ELF-1 (cell line): ENCODE results near the gene MFN1.
"Not testable (repeated sequence)": the region's sequence is repeated elsewhere in the genome, so short reads cannot be mapped to it uniquely, and the experiment has no call there.

Source experiments
- DNase-seq: peaks from one replicate; pipeline ENCODE4 v3.0.0-alpha.2; 2016; ENCODE audit warnings: low read depth, low spot score

MFN1 gene

GRCh38 chr3:179347345-179348194 is at the start of gene MFN1:
Gene MFN1 (plus strand): TSS chr3:179347709. CDS start chr3:179348852, 1,143 bp downstream.
- peak; percentile 97 for DNase-seq

DNA sequence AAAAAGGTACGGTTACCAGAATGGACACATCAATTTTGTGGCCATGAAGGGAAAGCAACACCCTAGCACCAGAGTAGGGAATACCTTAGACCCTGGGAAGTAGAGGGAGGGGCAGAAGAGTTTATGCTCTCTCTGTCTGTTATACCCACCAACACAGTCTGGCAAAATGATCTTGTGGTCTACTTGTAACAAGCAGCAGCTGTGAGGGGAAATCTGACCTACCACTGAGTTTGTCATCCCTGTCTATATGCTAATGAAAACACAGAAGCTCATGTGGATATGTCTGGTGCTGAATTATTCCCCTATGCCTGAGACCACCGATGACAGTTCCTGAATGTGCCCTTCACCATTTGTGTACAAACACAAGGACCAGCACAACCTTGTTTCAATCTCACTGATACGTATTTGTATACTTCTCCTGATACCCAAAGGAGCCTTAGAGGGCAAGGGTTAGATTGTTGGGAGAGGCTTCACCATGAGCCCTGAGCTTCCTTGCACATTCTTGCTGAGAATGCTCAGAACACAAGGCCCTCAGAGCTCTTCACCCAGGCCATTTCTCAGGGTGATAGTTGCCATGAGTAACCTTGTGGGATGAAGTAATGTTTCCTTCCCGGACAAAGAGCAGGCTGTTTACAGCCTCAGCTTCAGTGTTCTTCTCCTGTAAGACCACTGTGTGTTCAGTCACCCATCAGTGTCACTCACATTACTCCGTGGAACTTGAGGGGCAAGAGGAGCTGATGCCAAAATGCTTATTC is 49.4 kb upstream of the MFN1 start:
- no peak for DNase-seq

GRCh38 chr3:179299316-179299715 is 48.2 kb upstream of the MFN1 start:
- no peak for DNase-seq

DNA sequence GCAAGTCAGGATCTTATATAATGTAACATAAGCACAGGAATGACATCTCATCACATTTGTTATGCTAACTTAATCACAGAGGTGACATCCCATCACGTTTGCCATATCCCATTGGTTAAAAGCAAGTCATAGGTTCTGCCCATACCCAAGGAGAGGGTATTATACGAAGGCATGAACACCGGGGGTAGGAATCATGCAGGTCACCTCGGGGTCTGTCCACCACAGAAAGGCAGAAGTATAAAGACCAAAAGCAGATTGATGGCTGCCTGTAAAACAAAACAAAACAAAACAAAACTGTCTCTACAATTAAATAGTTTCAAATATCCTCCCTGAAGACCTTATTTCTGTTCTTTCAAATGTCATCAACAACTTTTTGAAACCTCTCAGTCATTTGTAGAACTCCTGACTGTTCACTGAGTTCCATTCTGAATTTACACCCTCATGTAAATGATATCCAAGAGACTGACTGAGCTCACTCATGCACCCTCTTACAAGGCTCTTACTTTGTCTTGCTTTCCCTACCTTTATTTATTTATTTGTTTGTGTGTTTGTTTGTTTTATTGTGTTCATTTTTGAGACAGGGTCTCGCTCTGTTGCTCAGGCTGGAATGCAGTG is 47.4 kb upstream of the MFN1 start:
- DNase-seq, result no peak

GRCh38 chr3:179301645-179302044 is 45.9 kb upstream of the MFN1 start:
- no peak for DNase-seq

DNA sequence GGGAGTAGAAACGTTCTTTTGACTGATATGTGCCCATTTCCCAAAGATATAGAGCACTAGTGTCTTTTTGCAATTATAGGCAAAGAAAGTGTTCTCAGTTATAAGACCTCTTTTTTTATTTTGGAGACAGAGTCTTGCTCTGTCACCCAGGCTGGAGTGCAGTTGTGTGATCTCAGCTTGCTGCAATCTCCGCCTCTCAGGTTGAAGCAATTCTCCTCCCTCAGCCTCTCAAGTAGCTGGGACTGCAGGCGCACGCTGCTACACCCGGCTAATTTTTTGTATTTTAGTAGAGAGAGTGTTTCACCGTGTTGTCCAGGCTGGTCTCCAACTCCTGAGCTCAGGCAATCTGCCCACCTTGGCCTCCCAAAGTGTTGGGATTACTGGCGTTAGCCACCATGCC is 45.4 kb upstream of the MFN1 start:
- no peak for DNase-seq

GRCh38 chr3:179304605-179305004 is 42.9 kb upstream of the MFN1 start:
- no peak for DNase-seq

DNA sequence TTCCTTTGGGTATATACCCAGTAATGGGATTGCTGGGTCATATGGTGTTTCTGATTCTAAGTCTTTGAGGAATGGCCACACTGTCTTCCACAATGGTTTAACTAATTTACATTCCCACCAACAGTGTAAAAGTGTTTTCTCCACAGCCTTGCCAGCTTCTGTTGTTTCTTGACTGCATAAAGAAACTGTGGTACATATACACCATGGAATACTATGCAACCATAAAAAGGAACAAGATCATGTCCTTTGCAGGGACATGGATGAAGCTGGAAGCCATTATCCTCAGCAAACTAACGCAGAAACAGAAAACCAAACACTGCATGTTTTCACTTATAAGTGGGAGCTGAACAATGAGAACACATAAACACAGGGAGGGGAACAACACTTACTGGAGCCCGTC is 40.1 kb upstream of the MFN1 start:
- DNase-seq, result not testable (repeated sequence)

DNA sequence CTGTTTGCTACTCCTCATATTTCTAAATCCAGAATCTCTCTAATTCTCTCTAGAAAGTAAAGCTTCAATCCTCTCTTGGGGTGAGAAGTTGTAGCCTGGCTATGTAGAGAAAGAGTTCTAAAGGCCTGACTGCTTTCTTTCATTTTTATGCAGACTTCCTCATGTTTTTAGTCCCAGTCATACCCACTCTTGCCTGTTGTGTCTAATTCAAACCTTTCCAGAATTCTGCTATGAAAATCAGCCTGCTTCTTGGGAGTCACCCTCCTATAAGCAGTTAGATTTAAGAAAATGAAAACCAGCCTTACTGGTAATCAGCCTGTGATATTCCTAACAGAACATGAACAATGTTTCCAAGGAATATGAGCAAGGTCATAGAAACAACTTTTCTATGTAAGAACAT is 39.5 kb upstream of the MFN1 start:
- no peak for DNase-seq

- DNase-seq, result no peak
Observed at GRCh38 chr3:179309225-179310078, 38.1 kb upstream of the MFN1 start.

DNA sequence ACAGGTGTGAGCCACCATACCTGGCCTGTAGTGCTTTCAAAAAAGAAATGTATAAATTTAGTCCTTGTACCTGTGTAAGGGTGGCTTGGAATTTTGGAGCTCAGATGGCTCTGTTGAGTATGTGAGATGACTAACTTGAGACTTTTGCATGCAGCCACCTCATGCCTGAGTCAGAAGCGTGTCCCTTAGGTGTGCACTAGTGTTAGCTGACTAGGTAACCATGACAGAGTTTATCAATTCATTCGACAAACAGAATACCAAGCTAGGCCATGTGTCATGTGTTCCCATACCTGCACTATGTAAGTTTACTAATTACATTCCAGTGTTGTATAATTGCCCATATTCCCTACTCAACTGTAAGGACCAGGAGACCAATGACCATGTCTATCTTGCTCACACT is 28.6 kb upstream of the MFN1 start:
- no peak for DNase-seq

GRCh38 chr3:179321668-179322285 is 25.7 kb upstream of the MFN1 start:
- DNase-seq, result peak; percentile 21

DNA sequence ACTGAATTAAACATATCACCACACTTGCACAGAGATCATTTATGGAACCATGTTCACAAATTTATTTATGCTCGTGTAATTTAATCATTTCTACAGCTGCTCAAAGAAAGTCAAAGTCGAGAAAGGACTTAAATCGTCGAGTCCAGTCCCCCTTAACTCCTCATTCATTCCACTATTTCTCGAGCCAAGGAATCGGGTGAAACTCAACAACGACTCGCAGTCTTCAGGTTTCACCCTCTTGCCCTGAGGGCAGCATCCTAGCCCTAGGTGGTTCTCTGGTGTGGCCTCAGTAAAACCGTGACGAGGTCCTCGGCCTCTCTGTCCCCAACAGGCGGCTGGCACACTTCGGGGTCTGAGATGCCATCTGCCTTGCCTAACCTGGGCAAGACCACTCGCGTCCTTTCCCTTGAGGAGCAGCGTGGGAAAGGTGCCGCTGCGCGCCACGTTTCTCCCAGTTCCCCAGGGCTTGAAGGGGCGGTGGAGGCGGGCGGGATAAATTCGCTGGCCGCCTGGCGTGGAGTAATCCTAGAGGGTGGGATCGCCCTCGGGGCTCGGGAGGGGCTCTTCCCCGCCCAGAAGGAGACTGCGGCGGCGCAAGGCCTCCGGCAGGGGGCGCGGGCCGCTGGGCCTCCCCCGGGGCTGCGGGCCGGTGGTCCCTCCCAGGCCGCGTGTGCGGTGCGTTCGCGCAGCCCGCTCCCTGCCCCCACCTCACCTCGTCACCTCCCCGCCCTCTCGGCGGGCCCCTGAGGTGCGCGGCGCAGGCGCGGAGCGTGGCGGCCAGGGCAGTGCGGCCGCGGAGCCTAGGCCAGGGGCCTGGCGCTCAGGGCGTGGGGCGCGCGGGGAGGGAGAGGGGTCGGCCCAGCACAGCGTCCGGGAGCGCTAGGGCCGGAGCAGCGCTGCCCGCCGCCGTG is 25.0 kb upstream of the MFN1 start, which contains the start of gene ZNF639:
Gene ZNF639 (plus strand): TSS at position 746 of the 911 bp plus-strand sequence. CDS start 5,263 bp downstream, outside the sequence.
- DNase-seq, result peak; percentile 94

DNA sequence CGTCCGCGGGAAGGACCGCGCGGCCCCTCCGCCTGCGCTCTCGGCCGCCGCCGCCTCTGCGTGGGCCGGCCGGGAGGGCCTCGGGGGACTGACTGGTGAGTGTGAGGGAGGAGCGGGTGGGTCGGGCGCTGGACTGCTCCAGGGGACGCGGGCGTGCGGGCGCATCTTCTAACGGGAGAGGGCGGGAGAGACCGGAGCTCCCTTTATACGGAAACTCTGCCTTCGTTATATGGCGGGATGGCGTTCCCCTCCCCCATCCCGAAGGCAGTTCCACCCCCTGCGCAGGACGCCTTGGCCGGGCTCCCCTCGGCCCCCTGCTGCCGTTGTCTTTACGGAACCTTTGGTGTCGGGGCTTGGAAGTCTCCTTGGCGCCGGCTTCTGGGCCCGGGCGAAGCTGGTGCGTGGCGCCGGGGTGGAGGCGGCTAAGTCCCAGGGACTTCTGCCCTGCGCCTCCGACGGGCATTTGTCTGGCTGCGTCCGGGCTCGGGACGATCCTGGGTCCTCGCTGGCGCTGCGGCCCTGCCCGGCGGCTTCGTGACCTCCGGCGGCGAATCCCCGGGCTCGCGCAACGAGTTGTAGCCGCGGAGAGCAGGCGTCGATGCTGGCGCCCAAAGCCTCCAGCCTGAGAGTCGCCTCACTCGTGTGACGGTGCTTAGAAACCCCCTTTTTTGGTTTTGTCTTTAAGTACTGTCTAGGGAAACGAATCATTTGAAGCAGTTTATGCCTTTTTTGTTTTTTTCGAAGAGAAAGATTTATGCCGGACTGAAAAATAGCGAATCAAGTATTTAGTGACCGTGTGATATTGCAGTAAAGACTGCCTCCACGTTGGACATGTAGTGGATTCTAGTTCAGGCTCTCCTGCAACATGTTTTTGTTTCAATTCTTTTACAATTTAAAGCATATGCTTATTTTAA is 24.1 kb upstream of the MFN1 start:
- peak; percentile 78 for DNase-seq

DNA sequence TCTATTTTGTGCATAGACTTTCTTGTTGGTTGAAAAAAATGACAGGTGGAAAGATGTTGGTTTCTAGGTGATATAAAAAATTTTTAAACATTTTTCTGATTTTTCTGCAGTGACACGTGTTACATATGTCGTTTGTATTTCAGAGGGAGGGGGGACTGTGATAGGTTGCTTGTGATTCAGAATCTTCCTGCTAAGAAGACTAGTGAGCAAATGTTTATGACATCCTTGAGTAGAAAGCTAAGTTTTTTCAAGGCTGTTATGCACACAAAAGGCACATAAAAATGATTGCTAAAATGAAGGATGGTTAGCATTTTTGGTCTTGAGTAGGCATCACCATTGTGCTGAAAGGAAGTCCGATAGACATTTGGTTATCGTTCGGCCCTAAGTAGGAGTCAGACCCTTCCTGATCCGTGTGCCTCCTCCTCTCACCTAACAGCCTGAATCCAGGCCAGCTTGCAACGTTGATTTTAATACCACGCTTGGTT is 23.2 kb upstream of the MFN1 start:
- DNase-seq, result peak; percentile 29

DNA sequence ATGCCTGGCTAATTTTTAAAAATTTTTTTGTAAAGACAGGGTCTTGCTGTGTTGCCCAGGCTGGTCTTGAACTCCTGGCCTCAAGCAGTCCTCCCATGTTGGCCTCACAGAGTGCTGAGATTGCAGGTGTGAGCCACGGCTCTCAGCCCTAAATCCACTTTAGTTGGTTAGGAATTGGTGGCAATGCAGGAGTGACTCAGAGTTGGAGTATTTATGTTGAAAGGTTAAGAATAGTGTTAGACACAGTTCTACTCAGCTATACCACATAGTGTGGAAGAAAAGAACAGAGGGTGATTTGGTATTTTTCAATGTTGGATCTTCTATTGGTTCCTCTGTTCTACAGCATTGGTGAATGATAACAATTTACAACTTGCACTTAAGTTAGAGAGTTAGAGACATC is 17.1 kb upstream of the MFN1 start:
- no peak for DNase-seq

- DNase-seq, result no peak
Observed at GRCh38 chr3:179332240-179332639, 15.3 kb upstream of the MFN1 start.

DNA sequence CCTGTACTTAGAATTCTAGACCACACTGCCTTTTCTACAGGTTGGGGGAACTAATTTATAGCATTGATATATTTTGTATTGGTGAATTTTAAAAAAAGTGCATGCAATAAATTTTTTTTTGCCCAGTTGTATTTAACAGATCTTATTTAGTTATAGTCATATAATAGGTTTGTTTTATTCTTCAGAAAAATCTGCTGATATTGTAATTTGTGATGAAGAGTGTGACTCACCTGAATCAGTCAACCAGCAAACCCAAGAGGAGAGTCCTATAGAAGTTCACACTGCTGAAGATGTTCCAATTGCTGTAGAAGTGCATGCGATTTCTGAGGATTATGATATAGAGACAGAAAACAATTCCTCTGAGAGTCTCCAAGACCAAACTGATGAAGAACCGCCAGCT is 14.4 kb upstream of the MFN1 start:
- no peak for DNase-seq
